HepG2 (cell line): ENCODE measurements around the gene KAZALD1.

ENCODE experiments used
- DR1 ChIP-seq: sonication (generic); formaldehyde crosslinking; IDR thresholded peaks from 2 replicates; pipeline ENCODE4 v1.8.0; 2021; ENCODE audit warnings: mild to moderate bottlenecking, missing genetic modification reagents, inconsistent platforms
- ELF1 ChIP-seq: sonication (generic); formaldehyde crosslinking; IDR thresholded peaks from 2 replicates; pipeline ENCODE4 v1.4.0; 2020; ENCODE audit warnings: missing genetic modification reagents
- HNRNPH1 ChIP-seq: fragments of 200-400 bp; formaldehyde crosslinking; optimal IDR thresholded peaks from 2 replicates; pipeline ENCODE3; 2017; ENCODE audit warnings: mild to moderate bottlenecking, low read depth, low read length
- KDM5A ChIP-seq: fragments of 200-600 bp; sonication (generic); IDR thresholded peaks from 2 replicates; pipeline ENCODE4 v1.7.0; 2018; ENCODE audit warnings: antibody characterized with exemption, mild to moderate bottlenecking, low read length, borderline replicate concordance
- NFKB2 ChIP-seq: sonication (generic); formaldehyde crosslinking; IDR thresholded peaks from 2 replicates; pipeline ENCODE4 v1.4.0; 2020; ENCODE audit warnings: missing genetic modification reagents, borderline replicate concordance
- RARA ChIP-seq: IDR thresholded peaks from 2 replicates; pipeline ENCODE4 v1.6.1; 2016; ENCODE audit warnings: missing genetic modification reagents, missing compliant biosample characterization
- SOX6 ChIP-seq, 2 experiments: fragments of 450-650 bp in 1 of 2; sonication (generic) in 1 of 2; formaldehyde crosslinking in 1 of 2; IDR thresholded peaks; 2 replicates each; pipeline versions ENCODE4 v1.4.0 to v1.6.1; 2017 to 2020; ENCODE audit warnings: antibody characterized with exemption in 1 of 2, mild to moderate bottlenecking in 1 of 2, missing genetic modification reagents in 1 of 2
- THAP11 ChIP-seq: IDR thresholded peaks from 2 replicates; pipeline ENCODE4 v1.6.1; 2016; ENCODE audit warnings: missing biosample characterization, missing genetic modification reagents
- ZNF629 ChIP-seq: sonication (generic); formaldehyde crosslinking; conservative IDR thresholded peaks from 2 replicates; pipeline ENCODE4 v1.5.0; 2020; ENCODE audit warnings: missing genetic modification reagents
- TF ChIP-seq, protein P1 (sequence below), 2 experiments: IDR thresholded peaks; 2 replicates each; pipeline ENCODE4 v1.6.1; 2011 to 2012; ENCODE audit warnings: low read length in 2 of 2, borderline replicate concordance in 1 of 2, low read depth in 1 of 2, mild to moderate bottlenecking in 1 of 2, moderate library complexity in 1 of 2
- TF ChIP-seq, protein P2 (sequence below), 2 experiments: sonication (generic) in 1 of 2; formaldehyde crosslinking in 1 of 2; IDR thresholded peaks; 2 replicates each; pipeline versions ENCODE4 v1.5.1 to v1.6.1; 2011 to 2020; ENCODE audit warnings: borderline replicate concordance in 1 of 2, low read depth in 1 of 2, low read length in 1 of 2, mild to moderate bottlenecking in 1 of 2, missing genetic modification reagents in 1 of 2, moderate library complexity in 1 of 2
- TF ChIP-seq, protein P3 (sequence below): sonication (generic); formaldehyde crosslinking; IDR thresholded peaks from 2 replicates; pipeline ENCODE4 v1.5.0; 2020; ENCODE audit warnings: mild to moderate bottlenecking, missing genetic modification reagents, moderate library complexity

DNA sequence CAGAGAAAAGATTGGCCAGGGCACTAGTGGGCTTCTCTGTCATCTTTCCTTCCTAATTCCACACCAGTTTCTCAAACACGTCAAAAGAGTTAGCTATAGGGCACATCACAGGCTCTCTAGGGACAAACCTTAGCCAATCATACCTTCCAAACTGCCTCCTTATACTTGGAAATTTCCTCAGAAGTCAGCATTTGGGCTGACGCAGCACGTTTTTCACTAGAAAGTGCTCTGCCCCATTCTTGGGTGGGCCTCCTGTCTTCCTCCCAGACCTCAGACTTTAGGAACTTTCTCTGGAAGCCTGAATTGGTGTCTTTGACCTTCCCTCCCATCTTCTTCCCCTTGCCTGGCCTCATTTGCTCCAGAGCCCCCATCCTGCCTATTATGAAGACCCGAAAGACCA, 19.7 kb upstream of the KAZALD1 start:
- no peak for TF ChIP-seq HNRNPH1
- TF ChIP-seq, protein P1, sequence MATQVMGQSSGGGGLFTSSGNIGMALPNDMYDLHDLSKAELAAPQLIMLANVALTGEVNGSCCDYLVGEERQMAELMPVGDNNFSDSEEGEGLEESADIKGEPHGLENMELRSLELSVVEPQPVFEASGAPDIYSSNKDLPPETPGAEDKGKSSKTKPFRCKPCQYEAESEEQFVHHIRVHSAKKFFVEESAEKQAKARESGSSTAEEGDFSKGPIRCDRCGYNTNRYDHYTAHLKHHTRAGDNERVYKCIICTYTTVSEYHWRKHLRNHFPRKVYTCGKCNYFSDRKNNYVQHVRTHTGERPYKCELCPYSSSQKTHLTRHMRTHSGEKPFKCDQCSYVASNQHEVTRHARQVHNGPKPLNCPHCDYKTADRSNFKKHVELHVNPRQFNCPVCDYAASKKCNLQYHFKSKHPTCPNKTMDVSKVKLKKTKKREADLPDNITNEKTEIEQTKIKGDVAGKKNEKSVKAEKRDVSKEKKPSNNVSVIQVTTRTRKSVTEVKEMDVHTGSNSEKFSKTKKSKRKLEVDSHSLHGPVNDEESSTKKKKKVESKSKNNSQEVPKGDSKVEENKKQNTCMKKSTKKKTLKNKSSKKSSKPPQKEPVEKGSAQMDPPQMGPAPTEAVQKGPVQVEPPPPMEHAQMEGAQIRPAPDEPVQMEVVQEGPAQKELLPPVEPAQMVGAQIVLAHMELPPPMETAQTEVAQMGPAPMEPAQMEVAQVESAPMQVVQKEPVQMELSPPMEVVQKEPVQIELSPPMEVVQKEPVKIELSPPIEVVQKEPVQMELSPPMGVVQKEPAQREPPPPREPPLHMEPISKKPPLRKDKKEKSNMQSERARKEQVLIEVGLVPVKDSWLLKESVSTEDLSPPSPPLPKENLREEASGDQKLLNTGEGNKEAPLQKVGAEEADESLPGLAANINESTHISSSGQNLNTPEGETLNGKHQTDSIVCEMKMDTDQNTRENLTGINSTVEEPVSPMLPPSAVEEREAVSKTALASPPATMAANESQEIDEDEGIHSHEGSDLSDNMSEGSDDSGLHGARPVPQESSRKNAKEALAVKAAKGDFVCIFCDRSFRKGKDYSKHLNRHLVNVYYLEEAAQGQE (IDR thresholded peaks at IDR 0.05; ENCODE audit: borderline replicate concordance in 1 of 2, low read depth in 1 of 2, low read length in 2 of 2) = no peak
- TF ChIP-seq ELF1 = no peak
- no peak for TF ChIP-seq THAP11
- TF ChIP-seq RARA = no peak
- no peak for TF ChIP-seq NFKB2 (CRISPR knock-in tag)
- TF ChIP-seq, protein P2, sequence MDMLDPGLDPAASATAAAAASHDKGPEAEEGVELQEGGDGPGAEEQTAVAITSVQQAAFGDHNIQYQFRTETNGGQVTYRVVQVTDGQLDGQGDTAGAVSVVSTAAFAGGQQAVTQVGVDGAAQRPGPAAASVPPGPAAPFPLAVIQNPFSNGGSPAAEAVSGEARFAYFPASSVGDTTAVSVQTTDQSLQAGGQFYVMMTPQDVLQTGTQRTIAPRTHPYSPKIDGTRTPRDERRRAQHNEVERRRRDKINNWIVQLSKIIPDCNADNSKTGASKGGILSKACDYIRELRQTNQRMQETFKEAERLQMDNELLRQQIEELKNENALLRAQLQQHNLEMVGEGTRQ (IDR thresholded peaks at IDR 0.05; ENCODE audit: low read depth, low read length) = no peak
- TF ChIP-seq, protein P2 (CRISPR knock-in tag; IDR thresholded peaks at IDR 0.05; ENCODE audit: borderline replicate concordance) = no peak
- no peak for TF ChIP-seq KDM5A
- TF ChIP-seq ZNF629 (CRISPR knock-in tag) = no peak
- no peak for TF ChIP-seq DR1 (CRISPR knock-in tag)
- TF ChIP-seq SOX6 (IDR thresholded peaks at IDR 0.05) = no peak
- no peak for TF ChIP-seq SOX6 (CRISPR knock-in tag; IDR thresholded peaks at IDR 0.05)
- TF ChIP-seq, protein P3, sequence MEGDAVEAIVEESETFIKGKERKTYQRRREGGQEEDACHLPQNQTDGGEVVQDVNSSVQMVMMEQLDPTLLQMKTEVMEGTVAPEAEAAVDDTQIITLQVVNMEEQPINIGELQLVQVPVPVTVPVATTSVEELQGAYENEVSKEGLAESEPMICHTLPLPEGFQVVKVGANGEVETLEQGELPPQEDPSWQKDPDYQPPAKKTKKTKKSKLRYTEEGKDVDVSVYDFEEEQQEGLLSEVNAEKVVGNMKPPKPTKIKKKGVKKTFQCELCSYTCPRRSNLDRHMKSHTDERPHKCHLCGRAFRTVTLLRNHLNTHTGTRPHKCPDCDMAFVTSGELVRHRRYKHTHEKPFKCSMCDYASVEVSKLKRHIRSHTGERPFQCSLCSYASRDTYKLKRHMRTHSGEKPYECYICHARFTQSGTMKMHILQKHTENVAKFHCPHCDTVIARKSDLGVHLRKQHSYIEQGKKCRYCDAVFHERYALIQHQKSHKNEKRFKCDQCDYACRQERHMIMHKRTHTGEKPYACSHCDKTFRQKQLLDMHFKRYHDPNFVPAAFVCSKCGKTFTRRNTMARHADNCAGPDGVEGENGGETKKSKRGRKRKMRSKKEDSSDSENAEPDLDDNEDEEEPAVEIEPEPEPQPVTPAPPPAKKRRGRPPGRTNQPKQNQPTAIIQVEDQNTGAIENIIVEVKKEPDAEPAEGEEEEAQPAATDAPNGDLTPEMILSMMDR = no peak
